BJ (cell line): ENCODE measurements around the gene ROCK1. TPM values are rescaled to one million over a fixed set of nuclear protein-coding genes. Genes with fewer than 3 reads are reported as not detected.

Experiments used
- CTCF ChIA-PET: fragments of 350-600 bp; formaldehyde crosslinking; extraction: SDS; loops from one replicate; lab custom pipeline; 2021; ENCODE audit warnings: antibody characterized with exemption, inconsistent platforms; lab: Yijun Ruan, JAX
- POLR2A ChIA-PET: fragments of 300-600 bp; sonication (Branson Sonifier 250); formaldehyde crosslinking; extraction: SDS; loops from one replicate; lab custom pipeline; 2021; ENCODE audit warnings: antibody characterized with exemption; lab: Charles Lee
- DNase-seq: peaks from one replicate; pipeline ENCODE4 v3.0.0-alpha.2; 2011; ENCODE audit warnings: low read depth
- H3K27me3 ChIP-seq: 2 replicates; pipeline ENCODE4 v1.6.0; 2011; ENCODE audit warnings: low read length; ENCODE audit not compliant: control insufficient read depth, insufficient read depth
- H3K36me3 ChIP-seq: 2 replicates; pipeline ENCODE4 v1.5.1; 2011; ENCODE audit warnings: low read length; ENCODE audit not compliant: control insufficient read depth, insufficient read depth
- H3K4me3 ChIP-seq: 2 replicates; pipeline ENCODE4 v1.5.1; 2011; ENCODE audit warnings: low read depth, mild to moderate bottlenecking, control low read depth, low read length
- polyA plus RNA-seq: library from polyadenylated mRNA; depleted of rRNA; stranded (reverse); fragments of >200 nt; gene quantifications from 2 replicates; pipeline ENCODE4 v1.2.3, GENCODE V29; 2011
- TF ChIP-seq, protein P1 (sequence below): IDR thresholded peaks from 2 replicates; pipeline ENCODE4 v1.5.1; 2011; ENCODE audit warnings: low read depth, mild to moderate bottlenecking, control low read depth, inconsistent platforms, low read length, moderate library complexity; ENCODE audit not compliant: insufficient read depth

ROCK1 gene
- polyA plus RNA-seq, 1 experiment, result 11.8 TPM

DNA sequence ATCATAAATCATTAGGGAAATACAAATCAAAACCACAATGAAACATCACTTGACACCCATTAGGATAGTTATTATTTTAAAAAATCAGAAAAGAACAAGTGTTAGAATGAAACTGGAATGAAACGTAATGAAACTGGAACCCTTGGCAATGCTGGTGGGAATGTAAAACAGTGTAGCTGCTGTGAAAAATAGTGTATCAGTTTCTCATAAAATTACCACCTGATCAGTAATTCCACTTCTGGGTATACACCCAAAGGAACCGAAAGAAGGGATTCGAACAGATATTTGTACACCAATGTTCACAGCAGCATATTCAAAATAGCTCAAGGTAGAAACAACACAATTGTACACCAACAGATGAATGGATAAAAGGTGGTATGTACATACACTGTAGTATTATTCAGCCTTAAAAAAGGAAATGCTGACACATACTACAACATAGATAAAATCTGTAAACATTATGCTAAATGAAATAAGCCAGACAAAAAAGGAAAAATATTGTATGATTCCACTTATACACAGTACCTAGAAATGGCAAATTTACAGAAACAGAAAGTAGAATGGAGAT lies 27.0 kb downstream of the ROCK1 start:
- Histone ChIP-seq H3K4me3 (no peak overlapping the region), H3K36me3 (no peaks in the 10 kb centered on the region), H3K27me3 (no peaks in the 10 kb centered on the region)
- ChIA-PET CTCF (no interaction called here), POLR2A (no interaction called here)
- TF ChIP-seq, protein P1, sequence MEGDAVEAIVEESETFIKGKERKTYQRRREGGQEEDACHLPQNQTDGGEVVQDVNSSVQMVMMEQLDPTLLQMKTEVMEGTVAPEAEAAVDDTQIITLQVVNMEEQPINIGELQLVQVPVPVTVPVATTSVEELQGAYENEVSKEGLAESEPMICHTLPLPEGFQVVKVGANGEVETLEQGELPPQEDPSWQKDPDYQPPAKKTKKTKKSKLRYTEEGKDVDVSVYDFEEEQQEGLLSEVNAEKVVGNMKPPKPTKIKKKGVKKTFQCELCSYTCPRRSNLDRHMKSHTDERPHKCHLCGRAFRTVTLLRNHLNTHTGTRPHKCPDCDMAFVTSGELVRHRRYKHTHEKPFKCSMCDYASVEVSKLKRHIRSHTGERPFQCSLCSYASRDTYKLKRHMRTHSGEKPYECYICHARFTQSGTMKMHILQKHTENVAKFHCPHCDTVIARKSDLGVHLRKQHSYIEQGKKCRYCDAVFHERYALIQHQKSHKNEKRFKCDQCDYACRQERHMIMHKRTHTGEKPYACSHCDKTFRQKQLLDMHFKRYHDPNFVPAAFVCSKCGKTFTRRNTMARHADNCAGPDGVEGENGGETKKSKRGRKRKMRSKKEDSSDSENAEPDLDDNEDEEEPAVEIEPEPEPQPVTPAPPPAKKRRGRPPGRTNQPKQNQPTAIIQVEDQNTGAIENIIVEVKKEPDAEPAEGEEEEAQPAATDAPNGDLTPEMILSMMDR, result no peak
- DNase-seq, result no peak

DNA sequence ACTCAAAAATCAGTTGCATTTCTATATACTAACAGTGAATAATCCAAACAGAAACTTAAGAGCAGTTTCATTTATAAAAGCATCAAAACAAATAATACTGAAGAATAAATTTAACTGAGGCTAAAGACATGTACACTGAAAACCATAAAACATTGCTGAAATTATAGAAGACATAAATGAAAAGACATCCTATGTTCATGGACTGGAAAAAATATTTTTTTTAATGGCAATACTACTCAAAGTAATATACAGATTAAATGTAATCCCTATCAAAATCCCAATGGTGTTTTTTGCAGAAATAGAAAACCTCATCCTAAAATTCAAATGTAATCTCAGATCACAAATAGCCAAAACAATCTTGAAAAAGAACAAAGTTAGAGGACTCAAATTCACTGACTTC lies 28.6 kb downstream of the ROCK1 start:
- ChIA-PET CTCF (no interaction called here), POLR2A (no interaction called here)
- H3K27me3 ChIP-seq, result no peaks in the 10 kb centered on the region
- no peak for DNase-seq
- TF ChIP-seq, protein P1, result no peak
- H3K4me3 ChIP-seq, result no peak overlapping the region
- no peaks in the 10 kb centered on the region for H3K36me3 ChIP-seq

DNA sequence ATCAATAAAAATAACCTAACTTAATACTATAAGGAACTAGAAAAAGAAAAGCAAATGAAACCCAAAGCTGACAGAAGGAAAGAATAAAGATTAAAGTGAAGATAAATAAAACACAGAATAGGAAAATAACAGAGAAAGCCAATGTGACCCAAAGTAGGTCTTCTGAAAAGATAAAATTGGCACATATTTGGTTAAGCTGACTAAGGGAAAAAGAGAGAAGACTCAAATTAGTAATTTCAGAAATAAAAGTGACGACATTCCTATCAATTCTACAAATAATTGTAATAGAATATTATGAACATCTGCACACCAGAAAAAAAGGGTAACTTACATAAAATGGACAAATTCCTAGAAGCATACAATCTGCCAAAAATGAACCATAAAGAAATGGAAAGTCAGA lies 30.2 kb downstream of the ROCK1 start:
- ChIA-PET POLR2A (no interaction called here), CTCF (no interaction called here)
- H3K4me3 ChIP-seq, result no peak overlapping the region
- H3K36me3 ChIP-seq, result no peaks in the 10 kb centered on the region
- DNase-seq, result no peak
- TF ChIP-seq, protein P1, result no peak
- no peaks in the 10 kb centered on the region for H3K27me3 ChIP-seq

DNA sequence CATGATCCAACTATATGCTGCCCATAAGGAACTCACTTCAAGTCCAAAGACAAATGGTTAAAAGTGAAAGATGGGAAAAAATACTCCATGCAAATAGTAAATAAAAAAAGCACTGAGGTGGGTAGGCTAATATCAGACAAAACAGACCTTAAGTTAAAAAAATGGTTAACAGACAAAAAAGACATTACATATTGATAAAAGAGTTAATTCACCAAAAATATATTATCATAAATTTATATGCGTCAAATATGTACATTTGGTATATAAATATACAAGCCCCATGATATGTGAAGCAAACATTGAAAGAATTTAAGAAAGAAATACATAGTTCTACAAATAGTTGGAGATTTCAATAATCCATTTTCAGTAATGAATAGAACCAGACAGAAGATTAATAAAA lies 31.0 kb downstream of the ROCK1 start:
- CTCF ChIA-PET, result no interaction called here

DNA sequence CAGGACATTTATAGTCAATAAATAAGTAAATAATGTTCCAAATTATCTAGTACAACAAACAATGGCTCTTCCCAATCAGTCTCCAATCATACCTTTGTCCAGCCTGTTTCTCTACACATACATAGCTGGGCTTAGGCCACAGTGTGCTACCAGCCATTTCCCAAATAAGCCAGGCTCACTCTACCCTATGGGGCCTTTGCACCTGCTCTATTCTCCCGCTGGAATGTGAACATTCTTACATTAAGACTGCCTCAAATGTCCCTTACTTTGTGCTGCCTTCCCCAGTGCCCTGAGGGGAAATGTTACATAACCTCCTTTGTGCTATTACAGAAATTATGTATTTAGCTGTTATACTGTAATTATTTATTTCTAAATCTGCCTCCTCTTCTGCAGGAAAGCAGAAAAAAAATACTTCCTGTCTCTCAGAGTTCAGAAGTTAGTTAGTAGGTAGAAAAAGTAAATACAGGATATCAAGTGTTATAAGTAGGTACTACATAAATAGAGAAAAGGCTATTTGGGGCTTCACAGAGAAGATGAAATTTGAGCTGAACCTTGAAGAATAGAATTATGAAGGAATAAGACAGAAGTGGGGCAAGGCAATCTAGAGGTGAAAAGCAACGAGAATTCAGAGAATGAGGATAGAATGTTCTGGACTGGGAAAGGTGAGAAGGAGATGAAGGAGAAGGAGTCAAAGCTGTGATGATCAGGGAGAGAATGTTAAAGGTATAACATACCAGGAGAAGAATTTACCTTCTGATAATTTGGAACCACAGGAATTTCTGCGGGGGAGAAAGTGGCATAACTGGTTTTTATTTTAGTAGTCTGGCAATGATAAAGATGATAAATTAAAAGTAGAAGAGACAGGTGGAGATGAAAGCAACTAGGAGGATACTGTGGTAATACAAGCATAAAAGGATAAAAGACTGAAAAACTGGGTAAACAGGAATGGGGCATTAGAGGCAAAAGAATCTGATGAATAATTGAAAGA lies 37.0 kb downstream of the ROCK1 start:
- TF ChIP-seq, protein P1, result no peak
- H3K4me3 ChIP-seq, result no peak overlapping the region
- ChIA-PET CTCF (interaction anchor here (0.8 kb wide), 1 partner anchor 37 kb away, joined by 3 read pairs; the partner anchor contains the start of gene ROCK1), POLR2A (no interaction called here)
- H3K36me3 ChIP-seq, result no peaks in the 10 kb centered on the region
- H3K27me3 ChIP-seq, result no peaks in the 10 kb centered on the region
- no peak for DNase-seq

More for the DNA sequence above, 31.0 kb downstream of the ROCK1 start:
- TF ChIP-seq, protein P1, result no peak
- DNase-seq, result no peak
- POLR2A ChIA-PET, result no interaction called here
- no peaks in the 10 kb centered on the region for H3K27me3 ChIP-seq
- no peak overlapping the region for H3K4me3 ChIP-seq
- H3K36me3 ChIP-seq, result no peaks in the 10 kb centered on the region
